Right lobe of liver (tissue), 4 donors: ENCODE measurements around the gene MED9.

Source experiments
- CTCF ChIP-seq, 4 donors: fragments of 200-600 bp in 3 of 4; fragments of 450-650 bp in 1 of 4; IDR thresholded peaks; one replicate each; pipeline versions ENCODE4 v1.5.1 to v1.8.0; 2016 to 2022; ENCODE audit warnings: antibody characterized with exemption in 4 of 4, mild to moderate bottlenecking in 2 of 4
- POLR2A ChIP-seq: fragments of 450-650 bp; IDR thresholded peaks from one replicate; pipeline ENCODE4 v1.6.1; 2017; ENCODE audit warnings: antibody characterized with exemption, mild to moderate bottlenecking
- donor health status: DM: no; HTN: no; CAD: no.
- donor health status: DM: no; HTN: no; CAD: no.
- donor health status: DM: no; HTN: yes; CAD: no.

DNA sequence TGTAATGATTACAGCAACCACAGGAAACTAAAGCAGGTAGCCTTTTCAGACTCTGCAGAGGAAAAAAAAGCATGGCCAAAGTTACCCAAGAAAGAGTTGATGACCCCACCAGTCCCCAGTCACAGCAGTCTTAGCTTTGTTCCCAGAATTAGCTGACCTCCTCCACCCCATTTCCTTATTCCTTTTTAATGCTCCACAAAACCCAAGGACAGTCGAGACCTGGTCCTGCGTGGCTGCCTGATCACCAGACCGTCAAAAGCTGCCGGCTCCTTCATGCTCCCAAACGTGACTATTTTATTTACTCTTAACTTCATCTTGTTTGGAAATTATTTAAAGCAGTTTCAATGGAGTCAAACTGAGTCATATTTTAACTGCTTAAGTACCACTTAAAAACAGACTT lies 28.7 kb upstream of the MED9 start:
- TF ChIP-seq CTCF (IDR thresholded peaks at IDR 0.05) (no peak), POLR2A (no peak)
